Fibroblast of peridontal ligament (primary cell): ENCODE results near the gene CAD.
"Not testable (repeated sequence)": the region's sequence is repeated elsewhere in the genome, so short reads cannot be mapped to it uniquely, and the experiment has no call there.

ENCODE experiments used
- DNase-seq: peaks from one replicate; pipeline ENCODE4 v3.0.0-alpha.2; 2010; ENCODE audit errors: extremely low read depth

The CAD gene

DNA sequence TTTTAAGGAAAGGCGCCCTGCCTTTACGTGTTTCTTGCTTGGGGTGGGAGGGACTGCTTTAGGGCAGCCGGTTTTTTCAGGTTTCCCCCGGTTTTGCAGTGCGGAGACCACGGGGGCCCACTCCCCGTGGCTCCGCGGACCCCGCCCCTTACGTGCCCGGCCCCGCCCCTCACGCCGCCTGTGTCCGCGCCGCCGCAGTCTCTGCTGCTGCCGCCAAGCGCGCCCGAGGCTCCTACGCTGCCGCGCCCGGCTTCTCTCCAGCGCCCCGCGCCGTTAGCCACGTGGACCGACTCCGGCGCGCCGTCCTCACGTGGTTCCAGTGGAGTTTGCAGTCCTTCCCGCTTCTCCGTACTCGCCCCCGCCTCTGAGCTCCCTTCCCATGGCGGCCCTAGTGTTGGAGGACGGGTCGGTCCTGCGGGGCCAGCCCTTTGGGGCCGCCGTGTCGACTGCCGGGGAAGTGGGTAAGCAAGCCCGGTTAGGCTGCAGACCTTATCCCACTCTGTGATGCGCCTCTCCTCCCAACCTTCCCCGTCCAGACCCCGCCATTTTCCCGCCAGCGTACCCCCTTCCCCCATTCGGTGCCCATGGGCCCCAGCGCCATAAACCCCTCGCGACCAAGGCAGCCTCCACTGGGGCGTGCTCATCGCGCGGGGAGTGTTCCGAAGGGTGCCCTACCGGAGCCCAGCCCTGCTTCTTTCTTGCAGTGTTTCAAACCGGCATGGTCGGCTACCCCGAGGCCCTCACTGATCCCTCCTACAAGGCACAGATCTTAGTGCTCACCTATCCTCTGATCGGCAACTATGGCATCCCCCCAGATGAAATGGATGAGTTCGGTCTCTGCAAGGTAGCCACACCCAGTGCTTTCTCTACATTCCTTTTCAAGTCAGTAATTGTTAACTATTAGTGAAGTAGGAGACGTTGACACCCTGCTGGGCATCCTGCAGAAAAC lies at the start of gene CAD:
Gene CAD (plus strand): TSS at position 197 of the 949 bp plus-strand sequence. CDS start 183 bp downstream, at position 380.
- DNase-seq, result peak; percentile 67

DNA sequence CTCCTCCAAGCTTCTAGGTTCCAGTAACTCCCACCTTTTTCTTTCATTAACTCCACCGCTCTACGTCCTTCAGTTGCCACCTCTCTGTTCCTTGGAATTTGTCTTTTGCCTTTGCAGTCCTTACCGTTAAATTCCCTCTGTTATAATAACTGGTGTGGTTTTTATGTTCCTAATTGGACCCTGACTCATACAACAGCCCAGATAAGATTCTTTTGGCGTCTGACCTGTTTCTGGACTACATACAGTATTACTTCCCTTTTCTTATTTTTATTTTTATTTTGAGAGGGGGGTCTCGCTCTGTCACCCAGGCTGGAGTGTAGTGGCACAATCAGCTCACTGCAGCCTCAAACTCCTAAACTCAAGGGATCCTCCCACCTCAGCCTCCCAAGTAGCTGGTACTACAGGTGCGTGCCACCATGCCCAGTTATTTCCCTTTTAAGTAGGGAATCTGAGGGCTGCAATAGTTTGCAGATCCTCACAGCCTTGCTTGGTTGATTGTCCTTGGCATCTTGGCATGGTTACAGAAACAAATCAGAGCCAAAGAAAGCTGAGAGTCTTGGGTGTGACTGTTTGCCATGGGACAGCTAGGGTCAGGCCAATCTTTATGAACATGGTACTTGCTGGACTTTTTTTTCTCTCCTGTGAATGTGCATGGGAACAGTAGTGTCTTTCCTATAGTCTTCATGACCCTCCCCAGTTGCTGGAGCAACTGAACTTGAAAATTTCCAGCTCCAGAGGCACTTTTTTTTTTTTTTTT lies 46.4 kb upstream of the CAD start:
- DNase-seq, result no peak

DNA sequence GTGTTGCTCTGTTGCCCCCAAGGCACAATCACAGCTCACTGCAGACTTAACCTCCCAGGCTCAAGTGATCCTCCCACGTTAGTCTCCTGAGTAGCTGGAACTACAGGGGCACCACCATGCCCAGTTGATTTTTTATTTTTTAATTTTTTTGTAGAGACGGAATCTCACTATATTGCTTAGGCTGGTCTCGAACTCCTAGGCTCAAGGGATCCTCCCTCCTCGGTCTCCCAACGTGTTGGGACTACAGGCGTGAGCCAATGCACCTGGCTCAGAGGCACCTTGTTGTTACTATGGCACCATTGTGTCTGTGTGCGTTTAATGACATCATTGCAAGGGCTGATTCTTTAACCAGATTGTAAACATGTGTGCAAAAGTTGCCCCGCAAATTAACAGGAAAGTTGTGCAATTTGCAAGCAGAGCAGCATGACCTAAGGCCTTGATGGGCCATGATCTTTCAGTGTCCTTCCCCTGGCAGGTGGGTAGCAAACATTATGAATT lies 45.8 kb upstream of the CAD start:
- peak; percentile 26 for DNase-seq

DNA sequence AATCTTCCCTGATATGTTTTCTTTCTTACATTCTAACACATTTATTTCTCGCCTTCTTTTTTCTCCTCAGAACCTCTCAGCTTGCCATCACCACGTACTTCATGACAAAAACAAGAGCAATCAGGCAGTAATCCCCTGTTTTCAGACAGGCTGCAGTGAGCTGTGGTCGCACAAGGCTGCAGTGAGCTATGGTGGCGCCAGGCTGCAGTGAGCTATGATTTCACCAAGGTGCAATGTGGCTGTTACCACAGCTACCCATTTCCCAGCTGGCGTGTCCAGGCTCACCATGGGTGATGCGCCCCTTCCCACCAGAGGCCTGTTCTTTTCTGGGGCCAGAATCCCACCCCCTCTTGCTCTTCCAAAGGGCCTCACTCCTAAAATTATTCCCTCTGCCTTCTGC lies 42.5 kb upstream of the CAD start:
- DNase-seq, result no peak

DNA sequence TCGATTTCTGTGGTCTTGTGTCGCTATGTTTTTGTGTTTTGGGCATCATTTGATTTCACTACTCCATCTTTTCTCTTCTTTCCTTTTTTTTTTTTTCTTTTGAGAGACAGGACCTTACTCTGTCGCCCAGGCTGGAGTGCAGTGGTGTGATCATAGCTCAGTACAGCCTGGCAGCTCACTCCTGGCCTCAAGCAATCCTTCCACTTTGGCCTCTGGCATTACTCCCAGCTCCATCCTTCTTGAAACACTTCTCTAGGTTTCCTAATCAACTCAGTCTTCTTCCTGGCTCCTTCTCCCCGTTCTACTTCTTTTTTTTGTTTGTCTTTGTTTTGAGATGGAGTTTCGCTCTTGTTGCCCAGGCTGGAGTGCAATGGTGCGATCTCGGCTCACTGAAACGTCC lies 41.8 kb upstream of the CAD start:
- peak; percentile 28 for DNase-seq

DNA sequence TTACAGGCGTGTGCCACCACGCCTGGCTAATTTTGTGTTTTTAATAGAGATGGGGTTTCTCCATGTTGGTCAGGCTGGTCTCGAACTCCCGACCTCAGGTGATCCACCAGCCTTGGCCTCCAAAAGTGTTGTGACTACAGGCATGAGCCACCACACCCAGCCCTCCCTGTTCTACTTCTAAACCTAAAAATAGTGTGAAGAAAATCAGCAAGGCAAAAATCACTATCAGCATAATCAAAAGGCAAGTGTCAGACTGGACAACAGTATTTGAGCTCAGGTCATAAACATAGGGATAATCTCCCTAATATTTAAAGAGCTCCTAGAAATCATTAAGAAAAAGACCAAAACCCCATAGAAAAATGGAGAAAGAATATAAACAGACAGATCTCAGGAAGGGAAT lies 41.4 kb upstream of the CAD start:
- not testable (repeated sequence) for DNase-seq

DNA sequence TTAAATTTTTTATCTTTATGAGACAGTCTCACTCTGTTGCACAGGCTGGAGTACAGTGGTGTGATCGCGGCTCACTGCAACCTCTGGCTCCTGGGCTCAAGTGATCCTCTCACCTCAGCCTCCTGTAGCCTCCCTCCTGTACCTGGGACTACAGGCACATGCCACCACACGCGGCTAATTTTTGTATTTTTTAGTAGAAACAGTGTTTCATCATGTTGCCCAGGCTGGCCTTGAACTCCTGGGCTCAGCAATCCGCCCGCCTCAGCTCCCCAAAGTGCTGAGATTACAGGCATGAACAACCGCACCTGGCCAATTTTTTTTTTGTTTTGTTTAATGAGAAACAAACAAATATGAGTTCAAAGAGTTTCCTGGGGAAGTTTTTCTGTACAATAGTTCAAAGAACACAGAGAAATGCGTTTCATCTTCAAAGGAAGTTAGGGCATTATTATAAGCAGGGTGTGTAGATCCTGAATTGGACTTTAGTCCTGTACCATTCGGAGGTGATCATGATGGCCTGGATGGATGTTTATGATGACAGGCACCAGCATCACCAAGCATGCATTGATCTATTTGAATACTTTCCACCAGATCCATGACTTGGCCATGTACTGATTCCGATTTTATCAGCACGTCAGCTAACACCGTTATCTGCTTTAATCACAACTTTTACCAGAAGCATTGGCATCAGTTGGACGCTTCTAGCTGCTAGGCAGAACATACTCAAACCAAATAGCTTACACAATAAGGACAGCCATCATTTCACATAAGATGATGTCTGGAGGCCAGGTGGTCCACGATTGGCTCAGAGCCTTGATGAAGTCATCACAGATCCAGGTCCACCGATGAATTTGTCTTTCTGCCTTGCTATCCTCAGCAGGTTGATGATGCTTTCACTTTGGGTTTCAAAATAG lies 39.5 kb upstream of the CAD start:
- no peak for DNase-seq

DNA sequence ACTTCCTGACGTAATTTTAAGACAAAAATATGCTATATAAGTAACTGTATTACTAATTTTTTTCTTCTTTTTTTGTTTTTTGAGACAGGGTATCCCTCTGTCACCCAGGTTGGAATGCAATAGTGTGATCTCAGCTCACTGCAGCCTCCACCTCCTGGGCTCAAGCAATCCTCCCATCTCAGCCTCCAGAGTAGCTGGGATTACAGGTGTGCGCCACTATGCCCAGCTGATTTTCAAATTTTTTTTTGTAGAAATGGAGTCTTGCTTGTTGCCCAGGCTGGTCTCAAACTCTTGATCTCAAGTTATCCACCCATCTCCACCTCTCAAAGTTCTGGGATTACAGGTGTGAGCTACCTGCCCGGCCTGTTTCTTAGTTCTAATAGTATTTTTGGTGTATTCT lies 38.7 kb upstream of the CAD start:
- DNase-seq, result no peak

DNA sequence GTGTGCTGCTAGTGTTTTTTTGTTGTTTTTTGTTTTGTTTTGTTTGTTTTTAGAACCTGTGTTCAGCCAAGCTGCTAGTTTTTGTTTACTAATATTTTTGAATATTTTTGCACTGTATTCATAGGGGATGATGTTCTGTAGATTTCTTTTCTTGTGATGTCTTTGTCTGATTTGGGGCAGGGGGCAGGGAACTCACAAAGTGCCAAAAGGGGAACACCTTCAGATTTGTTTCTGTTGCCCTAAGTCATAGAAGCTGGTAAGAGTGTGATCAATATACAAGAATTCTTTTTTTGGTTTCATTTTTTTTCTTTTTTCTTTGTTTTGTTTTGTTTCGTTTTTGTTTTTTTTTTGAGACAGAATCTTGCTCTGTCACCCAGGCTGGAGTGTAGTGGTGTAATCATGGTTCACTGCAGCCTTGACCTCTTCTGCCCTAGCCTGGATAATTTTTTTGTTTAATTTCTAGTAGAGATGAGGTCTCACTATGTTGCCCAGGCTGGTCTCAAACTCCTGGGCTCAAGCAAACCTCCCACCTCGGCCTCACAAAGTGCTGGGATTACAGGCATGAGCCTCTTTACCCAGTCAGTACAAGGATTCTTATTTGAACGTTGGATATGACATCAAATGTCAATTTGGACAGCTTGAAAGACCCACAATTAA lies 37.7 kb upstream of the CAD start:
- no peak for DNase-seq

DNA sequence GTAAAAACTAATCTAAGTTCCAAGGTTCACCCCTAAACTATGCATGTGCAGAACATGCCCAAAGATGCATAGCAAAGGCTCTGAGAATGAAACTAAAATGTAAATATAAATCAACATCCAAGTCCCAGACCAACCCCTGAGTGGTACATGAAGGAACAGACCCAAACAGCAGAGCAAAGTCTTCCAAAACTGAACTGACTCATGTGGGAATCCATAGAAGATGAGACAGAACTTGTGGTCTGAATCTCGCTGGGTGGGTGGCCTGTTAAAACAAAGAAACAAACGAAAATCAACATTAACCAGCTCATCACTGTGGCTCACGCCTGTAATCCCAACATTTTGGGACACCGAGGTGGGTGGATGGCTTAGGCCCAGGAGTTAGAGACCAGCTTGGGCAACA lies 34.8 kb upstream of the CAD start:
- DNase-seq, result peak; percentile 80

DNA sequence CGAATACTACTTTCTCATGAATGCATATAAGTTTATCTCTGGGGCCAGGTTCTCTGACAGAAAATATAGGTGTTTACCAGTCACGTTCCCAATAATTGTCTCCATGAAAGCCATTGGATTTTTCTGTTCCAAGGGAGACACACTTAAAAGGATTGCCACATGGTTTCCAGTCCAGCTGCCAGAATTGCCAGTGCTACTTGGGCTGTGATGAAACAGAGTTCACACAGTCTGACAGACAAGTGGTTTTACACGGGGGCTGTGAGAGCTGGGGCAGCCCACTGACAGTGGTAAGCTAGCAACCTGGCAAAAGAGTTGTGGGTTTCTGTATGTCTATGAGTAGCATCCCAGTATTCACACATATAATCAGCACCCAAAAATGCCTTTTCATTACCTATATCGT lies 33.1 kb upstream of the CAD start:
- peak; percentile 53 for DNase-seq

DNA sequence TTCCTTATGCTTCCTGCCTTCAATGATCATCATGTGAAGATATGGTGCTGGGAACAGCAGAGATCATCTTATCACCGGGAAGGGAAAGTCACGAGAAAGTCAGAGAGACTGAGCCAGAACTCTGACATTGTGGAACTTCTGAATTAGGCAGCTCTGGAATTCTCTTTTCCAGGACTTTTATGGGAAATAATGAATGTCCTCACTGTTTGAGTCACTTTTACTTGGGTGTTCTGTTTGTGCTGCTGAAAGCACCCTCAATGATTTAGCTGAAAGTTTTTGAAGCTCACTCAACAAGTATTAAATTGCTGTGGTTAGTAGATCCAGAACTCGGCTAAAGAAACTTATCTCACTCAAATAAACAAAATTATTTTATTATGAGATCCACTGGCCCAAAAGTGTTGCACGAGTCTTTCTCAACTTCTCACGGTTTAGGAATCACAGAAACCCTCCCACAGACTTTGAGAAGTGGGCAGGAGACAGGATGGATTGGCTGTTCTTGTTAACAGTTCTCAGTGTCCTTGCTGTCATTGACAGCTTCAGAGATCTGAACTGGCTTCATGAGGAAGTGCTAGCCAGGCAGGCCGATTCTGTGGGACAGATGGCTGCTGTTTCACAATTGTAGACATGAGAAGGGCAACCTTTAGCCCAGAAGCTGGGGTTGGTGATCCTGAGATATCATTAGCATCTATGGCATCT lies 31.7 kb upstream of the CAD start:
- DNase-seq, result peak; percentile 88

DNA sequence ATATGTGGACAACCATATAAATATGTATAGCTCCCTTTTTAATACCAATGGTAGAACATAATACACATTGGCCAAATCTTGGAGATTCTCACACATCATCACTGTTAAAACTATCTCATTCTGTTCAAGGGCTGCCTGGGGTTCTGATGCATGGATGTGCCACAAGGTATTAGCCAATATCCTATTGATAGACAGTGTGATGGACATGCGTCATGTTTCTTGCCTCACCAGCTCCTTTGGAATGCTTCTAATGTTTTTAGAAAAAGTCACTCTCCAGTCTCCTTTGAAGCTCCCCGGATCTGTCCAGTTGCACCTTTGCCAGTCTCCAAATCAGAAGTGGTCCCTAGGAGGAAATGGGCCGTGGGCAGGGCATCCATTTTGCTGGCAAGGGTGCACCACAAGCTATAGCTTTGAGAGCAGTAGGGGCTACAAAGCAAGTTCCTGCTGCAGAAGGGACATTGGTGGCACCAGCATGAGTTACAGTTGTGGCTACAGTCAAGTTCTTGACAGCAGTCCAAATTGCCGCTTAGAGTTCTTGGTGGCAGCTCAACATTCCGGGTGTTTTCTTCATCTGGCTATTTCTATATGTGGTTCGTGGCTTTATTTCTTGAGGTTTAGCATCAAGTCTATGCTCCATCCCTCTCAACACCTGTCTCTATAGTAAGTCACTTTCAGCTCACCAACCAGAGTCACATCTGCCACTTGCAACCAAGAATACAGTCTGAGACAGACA lies 30.4 kb upstream of the CAD start:
- no peak for DNase-seq

DNA sequence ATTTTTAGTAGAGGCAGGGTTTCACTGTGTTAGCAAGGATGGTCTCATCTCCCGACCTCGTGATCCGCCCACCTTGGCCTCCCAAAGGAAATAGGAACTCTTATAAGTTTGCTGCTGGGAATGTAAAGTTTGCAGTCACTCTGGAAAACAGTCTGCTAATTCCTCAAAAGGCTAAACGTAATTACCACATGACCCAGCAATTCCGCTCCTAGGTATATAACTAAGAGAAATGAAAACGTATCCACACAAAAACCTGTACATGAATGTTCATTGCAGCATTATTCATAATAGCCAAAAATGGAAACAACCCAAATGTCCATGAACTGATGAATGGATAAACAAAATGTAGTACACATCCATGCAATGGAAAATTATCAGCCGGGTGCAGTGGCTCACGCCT lies 27.2 kb upstream of the CAD start:
- DNase-seq, result no peak

DNA sequence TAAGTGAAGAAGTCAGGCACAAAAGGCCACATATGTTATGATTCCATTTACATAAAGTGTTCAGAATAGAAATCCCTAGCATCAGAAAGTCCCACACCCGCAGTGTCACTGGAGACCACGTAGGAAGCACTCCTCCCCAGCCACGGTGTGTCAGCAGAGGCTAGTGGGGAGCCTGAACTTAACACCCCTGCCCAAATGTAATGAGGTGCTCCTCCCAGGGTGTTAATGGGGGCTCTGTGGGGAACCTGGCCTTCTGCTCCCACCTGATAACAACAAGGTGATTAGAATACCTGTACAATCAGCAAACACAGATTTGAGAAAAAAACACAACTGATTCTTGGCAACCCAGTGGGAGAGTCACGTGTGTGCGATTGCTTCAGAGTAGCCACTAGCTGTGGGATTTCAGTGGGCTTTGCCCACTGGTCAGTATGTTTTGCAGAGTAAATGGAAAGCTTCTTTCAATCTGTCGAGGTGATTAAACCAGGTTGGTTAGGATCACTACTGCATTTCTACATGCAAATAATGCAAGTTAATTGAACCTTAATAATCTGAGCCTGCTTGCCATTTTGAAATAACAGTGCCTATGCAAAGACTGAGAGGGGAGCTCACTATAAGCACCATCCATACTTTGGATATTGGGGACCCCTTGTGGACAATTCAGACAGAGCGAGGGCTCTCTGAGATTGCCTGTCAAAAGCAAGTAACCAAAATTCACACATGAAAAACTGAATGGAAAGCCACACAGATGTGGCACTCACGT lies 25.9 kb upstream of the CAD start:
- peak; percentile 82 for DNase-seq

DNA sequence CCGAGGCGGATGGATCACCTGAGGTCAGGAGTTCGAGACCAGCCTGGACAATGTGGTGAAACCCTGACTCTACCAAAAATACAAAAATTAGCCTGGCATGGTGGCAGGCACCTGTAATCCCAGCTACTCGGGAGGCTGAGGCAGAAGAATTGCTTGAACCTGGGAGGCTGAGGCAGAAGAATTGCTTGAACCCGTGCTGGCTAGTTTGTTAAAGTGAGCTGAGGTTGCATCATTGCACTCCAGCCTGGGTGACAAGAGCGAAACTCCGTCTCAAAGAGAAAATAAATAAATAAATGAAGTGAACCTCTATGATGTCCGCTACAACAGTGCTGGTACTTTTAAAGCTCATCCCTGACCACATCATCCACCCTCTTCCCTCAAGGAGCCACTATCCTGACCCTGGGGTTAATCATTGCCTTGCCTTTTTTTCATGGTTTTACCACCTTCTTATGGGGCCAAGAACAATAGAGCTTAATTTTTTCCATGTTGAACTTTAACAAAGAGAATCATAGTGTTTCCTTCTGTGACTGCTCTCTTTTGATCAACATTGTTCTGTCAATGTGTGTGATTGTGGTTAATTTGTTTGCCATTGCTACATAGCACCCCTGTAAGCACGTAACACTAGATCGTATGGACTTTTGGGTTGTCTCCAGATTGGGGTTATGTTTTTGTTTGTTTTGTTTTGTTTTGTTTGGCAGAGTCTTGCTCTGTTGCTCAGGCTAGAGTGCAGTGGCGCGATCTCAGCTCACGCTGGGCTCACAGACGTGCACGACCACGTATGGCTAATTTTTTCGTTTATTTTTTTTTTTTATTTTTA lies 22.4 kb upstream of the CAD start:
- peak; percentile 52 for DNase-seq

DNA sequence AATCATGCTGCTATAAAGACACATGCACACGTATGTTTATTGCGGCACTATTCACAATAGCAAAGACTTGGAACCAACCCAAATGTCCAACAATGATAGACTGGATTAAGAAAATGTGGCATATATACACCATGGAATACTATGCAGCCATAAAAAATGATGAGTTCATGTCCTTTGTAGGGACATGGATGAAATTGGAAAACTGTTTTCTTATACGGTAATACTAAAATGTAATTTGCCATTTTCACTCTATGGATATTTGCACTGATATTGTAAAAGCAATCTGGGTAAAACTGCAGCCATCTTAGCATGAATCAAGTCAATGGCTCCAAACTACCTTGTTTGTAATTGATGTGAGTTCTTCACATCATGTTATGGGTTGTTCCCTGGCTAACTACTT lies 21.4 kb upstream of the CAD start:
- DNase-seq, result not testable (repeated sequence)

DNA sequence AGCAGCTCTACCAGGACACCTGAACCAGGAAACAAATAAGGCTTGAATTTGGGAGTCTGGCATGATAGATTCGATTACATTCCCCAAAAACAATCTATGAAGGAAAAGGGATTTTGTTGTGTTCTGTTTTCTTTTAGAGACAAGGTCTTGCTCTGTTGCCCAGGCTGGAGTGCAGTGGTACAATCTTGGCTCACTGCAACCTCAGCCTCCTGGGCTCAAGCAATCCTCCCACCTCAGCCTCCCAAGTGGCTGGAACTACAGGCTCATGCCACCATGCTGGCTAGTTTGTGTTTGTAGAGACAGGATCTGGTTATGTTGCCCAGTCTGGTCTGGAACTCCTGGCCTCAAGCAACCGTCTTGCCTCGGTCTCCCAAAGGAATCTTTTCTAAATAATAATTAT lies 19.1 kb upstream of the CAD start:
- DNase-seq, result not testable (repeated sequence)
